Measurements from ENCODE around the gene KLHL24.
"Not testable (repeated sequence)": the region's sequence is repeated elsewhere in the genome, so short reads cannot be mapped to it uniquely, and the experiment has no call there.

- not testable (repeated sequence) for TF ChIP-seq POLR2A (IDR thresholded peaks at IDR 0.05; ENCODE audit: low read depth, low read length); PAX5 (IDR thresholded peaks at IDR 0.05; ENCODE audit: insufficient read depth, low read length, severe bottlenecking)
These were observed 24.1 kb upstream of the KLHL24 start for GRCh38 chr3:183611326-183611725.
